GM12878 (cell line): ENCODE results near the gene MYPN. TPM values are rescaled to one million over a fixed set of nuclear protein-coding genes. Genes with fewer than 3 reads are reported as not detected.

Source experiments
- TARDBP ChIP-seq: IDR thresholded peaks from 2 replicates; pipeline ENCODE4 v1.6.1; 2016; ENCODE audit warnings: borderline replicate concordance
- polyA plus RNA-seq, 11 experiments: library from polyadenylated mRNA; depleted of rRNA in 4 of 11; unstranded in 6 of 11; stranded (reverse) in 5 of 11; fragments of >200 nt; fragmentation: Nextera tagmentation in 4 of 11; fragmentation: Illumina TruSeq in 1 of 11; extraction: Ambion mirVana in 4 of 11; extraction: Trizol in 1 of 11; gene quantifications; 1 replicate in 1 of 11; 2 replicates in 10 of 11; pipeline versions ENCODE4 v1.2.1 to v1.2.3, GENCODE V29; 2011 to 2016; ENCODE audit warnings: inconsistent platforms in 2 of 11, missing spikeins in 2 of 11, low read depth in 1 of 11
- total RNA-seq, 4 experiments: library from RNA; depleted of rRNA in 3 of 4; stranded (reverse); fragments of >200 nt in 3 of 4; fragmentation: Illumina TruSeq in 1 of 4; extraction: Trizol in 1 of 4; gene quantifications; 2 replicates each; pipeline versions ENCODE4 v1.2.1 to v1.2.3, GENCODE V29; 2013 to 2021
- TF ChIP-seq, protein P1 (sequence below): IDR thresholded peaks from 2 replicates; pipeline ENCODE4 v1.6.1; 2012; ENCODE audit warnings: improper control_type of control experiment, low read depth, low read length; ENCODE audit not compliant: insufficient replicate concordance
- TF ChIP-seq, protein P2 (sequence below): fragments of 150-350 bp; IDR thresholded peaks from 2 replicates; pipeline ENCODE4 v1.6.1; 2016; ENCODE audit warnings: low read depth, low read length

The MYPN gene
- total and polyA plus RNA-seq, 10 of the 15 experiments (the other 5 are each of a cell fraction or from before 2014, with no cell fraction given) = 0.01 to 0.02 TPM; not detected in 8

DNA sequence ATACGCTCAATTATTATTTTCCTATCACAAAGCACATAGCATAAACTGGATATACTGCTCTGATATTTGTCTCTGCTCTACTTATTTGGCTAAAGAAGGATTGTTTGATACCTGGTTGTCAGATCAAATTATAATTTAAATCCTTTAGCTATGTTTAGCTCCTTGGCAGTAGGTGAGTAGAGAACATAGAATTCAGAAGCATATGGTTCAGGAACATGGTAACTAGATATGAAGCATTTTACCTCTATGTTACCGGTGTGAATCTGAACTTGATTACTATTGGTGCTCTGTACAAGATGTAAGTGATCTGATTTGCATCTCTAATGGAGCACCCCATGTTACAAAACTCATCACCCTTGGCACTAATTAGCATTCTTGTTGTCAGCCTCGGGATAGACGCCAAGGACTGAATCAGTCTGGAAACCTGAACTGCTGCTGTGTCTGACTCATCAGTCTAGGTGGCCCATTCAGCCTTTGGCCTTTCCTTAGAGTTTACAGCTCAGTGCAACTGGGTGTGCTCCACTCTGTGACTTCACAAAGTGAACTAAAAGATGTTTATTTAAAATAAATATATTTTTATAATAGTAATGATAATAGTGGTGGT, 12.3 kb upstream of the MYPN start (continued):
- TF ChIP-seq, protein P1, sequence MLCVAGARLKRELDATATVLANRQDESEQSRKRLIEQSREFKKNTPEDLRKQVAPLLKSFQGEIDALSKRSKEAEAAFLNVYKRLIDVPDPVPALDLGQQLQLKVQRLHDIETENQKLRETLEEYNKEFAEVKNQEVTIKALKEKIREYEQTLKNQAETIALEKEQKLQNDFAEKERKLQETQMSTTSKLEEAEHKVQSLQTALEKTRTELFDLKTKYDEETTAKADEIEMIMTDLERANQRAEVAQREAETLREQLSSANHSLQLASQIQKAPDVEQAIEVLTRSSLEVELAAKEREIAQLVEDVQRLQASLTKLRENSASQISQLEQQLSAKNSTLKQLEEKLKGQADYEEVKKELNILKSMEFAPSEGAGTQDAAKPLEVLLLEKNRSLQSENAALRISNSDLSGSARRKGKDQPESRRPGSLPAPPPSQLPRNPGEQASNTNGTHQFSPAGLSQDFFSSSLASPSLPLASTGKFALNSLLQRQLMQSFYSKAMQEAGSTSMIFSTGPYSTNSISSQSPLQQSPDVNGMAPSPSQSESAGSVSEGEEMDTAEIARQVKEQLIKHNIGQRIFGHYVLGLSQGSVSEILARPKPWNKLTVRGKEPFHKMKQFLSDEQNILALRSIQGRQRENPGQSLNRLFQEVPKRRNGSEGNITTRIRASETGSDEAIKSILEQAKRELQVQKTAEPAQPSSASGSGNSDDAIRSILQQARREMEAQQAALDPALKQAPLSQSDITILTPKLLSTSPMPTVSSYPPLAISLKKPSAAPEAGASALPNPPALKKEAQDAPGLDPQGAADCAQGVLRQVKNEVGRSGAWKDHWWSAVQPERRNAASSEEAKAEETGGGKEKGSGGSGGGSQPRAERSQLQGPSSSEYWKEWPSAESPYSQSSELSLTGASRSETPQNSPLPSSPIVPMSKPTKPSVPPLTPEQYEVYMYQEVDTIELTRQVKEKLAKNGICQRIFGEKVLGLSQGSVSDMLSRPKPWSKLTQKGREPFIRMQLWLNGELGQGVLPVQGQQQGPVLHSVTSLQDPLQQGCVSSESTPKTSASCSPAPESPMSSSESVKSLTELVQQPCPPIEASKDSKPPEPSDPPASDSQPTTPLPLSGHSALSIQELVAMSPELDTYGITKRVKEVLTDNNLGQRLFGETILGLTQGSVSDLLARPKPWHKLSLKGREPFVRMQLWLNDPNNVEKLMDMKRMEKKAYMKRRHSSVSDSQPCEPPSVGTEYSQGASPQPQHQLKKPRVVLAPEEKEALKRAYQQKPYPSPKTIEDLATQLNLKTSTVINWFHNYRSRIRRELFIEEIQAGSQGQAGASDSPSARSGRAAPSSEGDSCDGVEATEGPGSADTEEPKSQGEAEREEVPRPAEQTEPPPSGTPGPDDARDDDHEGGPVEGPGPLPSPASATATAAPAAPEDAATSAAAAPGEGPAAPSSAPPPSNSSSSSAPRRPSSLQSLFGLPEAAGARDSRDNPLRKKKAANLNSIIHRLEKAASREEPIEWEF = no peak
- TF ChIP-seq, protein P2, sequence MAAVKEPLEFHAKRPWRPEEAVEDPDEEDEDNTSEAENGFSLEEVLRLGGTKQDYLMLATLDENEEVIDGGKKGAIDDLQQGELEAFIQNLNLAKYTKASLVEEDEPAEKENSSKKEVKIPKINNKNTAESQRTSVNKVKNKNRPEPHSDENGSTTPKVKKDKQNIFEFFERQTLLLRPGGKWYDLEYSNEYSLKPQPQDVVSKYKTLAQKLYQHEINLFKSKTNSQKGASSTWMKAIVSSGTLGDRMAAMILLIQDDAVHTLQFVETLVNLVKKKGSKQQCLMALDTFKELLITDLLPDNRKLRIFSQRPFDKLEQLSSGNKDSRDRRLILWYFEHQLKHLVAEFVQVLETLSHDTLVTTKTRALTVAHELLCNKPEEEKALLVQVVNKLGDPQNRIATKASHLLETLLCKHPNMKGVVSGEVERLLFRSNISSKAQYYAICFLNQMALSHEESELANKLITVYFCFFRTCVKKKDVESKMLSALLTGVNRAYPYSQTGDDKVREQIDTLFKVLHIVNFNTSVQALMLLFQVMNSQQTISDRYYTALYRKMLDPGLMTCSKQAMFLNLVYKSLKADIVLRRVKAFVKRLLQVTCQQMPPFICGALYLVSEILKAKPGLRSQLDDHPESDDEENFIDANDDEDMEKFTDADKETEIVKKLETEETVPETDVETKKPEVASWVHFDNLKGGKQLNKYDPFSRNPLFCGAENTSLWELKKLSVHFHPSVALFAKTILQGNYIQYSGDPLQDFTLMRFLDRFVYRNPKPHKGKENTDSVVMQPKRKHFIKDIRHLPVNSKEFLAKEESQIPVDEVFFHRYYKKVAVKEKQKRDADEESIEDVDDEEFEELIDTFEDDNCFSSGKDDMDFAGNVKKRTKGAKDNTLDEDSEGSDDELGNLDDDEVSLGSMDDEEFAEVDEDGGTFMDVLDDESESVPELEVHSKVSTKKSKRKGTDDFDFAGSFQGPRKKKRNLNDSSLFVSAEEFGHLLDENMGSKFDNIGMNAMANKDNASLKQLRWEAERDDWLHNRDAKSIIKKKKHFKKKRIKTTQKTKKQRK = no peak
- TF ChIP-seq TARDBP = no peak
